ENCODE measurements around the gene AMN.
"Not testable (repeated sequence)": the region's sequence is repeated elsewhere in the genome, so short reads cannot be mapped to it uniquely, and the experiment has no call there.

Gene AMN

GRCh38 chr14:102911991-102912761 is 10.3 kb upstream of the AMN start:
- no peak for DNase-seq (ENCODE audit: low read depth in 3 of 3, low spot score in 1 of 3)

GRCh38 chr14:102913341-102914211 is 8.9 kb upstream of the AMN start:
- no peak for DNase-seq (ENCODE audit: low read depth in 3 of 3, low spot score in 1 of 3)

GRCh38 chr14:102914474-102915291 is 7.8 kb upstream of the AMN start:
- DNase-seq (ENCODE audit: low read depth in 3 of 3, low spot score in 1 of 3), result no peak

- no peak for DNase-seq (ENCODE audit: low read depth in 3 of 3, low spot score in 1 of 3)
These were observed 7.0 kb upstream of the AMN start for GRCh38 chr14:102915292-102916110.

GRCh38 chr14:102916347-102917055 is 6.0 kb upstream of the AMN start:
- no peak for DNase-seq (ENCODE audit: low read depth in 3 of 3, low spot score in 1 of 3)

- no peak for DNase-seq (ENCODE audit: low read depth in 3 of 3, low spot score in 1 of 3)
These were observed 5.4 kb upstream of the AMN start for GRCh38 chr14:102917056-102917385.

GRCh38 chr14:102917469-102918211 is 4.8 kb upstream of the AMN start:
- peak in 2 of 3 donors; percentile 27 to 49 for DNase-seq (ENCODE audit: low read depth in 3 of 3, low spot score in 1 of 3)

GRCh38 chr14:102918438-102918837 is 4.0 kb upstream of the AMN start:
- no peak for DNase-seq (ENCODE audit: low read depth in 3 of 3, low spot score in 1 of 3)

- no peak for DNase-seq (ENCODE audit: low read depth in 3 of 3, low spot score in 1 of 3)
These were observed 2.0 kb upstream of the AMN start for GRCh38 chr14:102920273-102920997.

GRCh38 chr14:102920998-102921304 is 1.5 kb upstream of the AMN start:
- no peak for DNase-seq (ENCODE audit: low read depth in 3 of 3, low spot score in 1 of 3)

GRCh38 chr14:102923201-102923924 is 900 bp downstream of the AMN start:
- no peak for DNase-seq (ENCODE audit: low read depth in 3 of 3, low spot score in 1 of 3)

GRCh38 chr14:102923925-102924486 is 1.5 kb downstream of the AMN start:
- DNase-seq (ENCODE audit: low read depth in 3 of 3, low spot score in 1 of 3), result no peak

GRCh38 chr14:102924632-102925588 is 2.4 kb downstream of the AMN start:
- DNase-seq (ENCODE audit: low read depth in 3 of 3, low spot score in 1 of 3), result no peak

GRCh38 chr14:102925646-102926045 is 3.2 kb downstream of the AMN start:
- no peak for DNase-seq (ENCODE audit: low read depth in 3 of 3, low spot score in 1 of 3)

- DNase-seq (ENCODE audit: low read depth in 3 of 3, low spot score in 1 of 3), result no peak
These were observed 3.6 kb downstream of the AMN start for GRCh38 chr14:102926104-102926503.

GRCh38 chr14:102926840-102927239 is 4.4 kb downstream of the AMN start:
- not testable (repeated sequence) for DNase-seq (ENCODE audit: low read depth in 3 of 3, low spot score in 1 of 3)

All from stimulated activated CD4-positive, alpha-beta T cell treated with anti-CD3 and anti-CD28 coated beads, TNF-alpha, amount 100 ng/mL, for 1 hour (primary cell).